ENCODE results near the gene EEF2. TPM values are rescaled to one million over a fixed set of nuclear protein-coding genes. Genes with fewer than 3 reads are reported as not detected.

Gene EEF2
- total and polyA plus RNA-seq, 2 of the 4 experiments (the other 2 are of a cell fraction), result 1,505 to 2,161 TPM

GRCh38 chr19:3966051-3967017 lies 18.9 kb downstream of the EEF2 start (continued):
- TF ChIP-seq CEBPB (IDR thresholded peaks at IDR 0.05; ENCODE audit: low read depth, low read length) (no peak), MAFK (IDR thresholded peaks at IDR 0.05; ENCODE audit: low read depth, low read length) (no peak), BHLHE40 (IDR thresholded peaks at IDR 0.05; ENCODE audit: low read depth, low read length) (no peak)
